Esophagus squamous epithelium (tissue), 4 donors: Measurements from ENCODE around the gene KIAA0319L.

ENCODE experiments used
- CTCF ChIP-seq, 6 experiments: fragments of 450-650 bp in 4 of 6; fragments of 200-600 bp in 2 of 6; sonication (generic) in 2 of 6; IDR thresholded peaks; one replicate each; pipeline ENCODE4 v1.5.1; 2016 to 2019; ENCODE audit warnings: antibody characterized with exemption in 6 of 6, mild to moderate bottlenecking in 4 of 6, moderate library complexity in 4 of 6
- POLR2A ChIP-seq, 4 donors: fragments of 450-650 bp; IDR thresholded peaks; one replicate each; pipeline ENCODE4 v1.6.1; 2017; ENCODE audit warnings: antibody characterized with exemption in 4 of 4, mild to moderate bottlenecking in 4 of 4, moderate library complexity in 3 of 4

GRCh38 chr1:35590476-35591040 lies 33.4 kb upstream of the KIAA0319L start:
- no peak for TF ChIP-seq CTCF (IDR thresholded peaks at IDR 0.05)
- no peak for TF ChIP-seq POLR2A (IDR thresholded peaks at IDR 0.05)
